GM23248 (cell line): ENCODE results near the gene B4GALT3. TPM values are rescaled to one million over a fixed set of nuclear protein-coding genes. Genes with fewer than 3 reads are reported as not detected.

Source experiments
- DNase-seq: peaks from one replicate; pipeline ENCODE4 v3.0.0-alpha.2; 2015
- H2AFZ ChIP-seq: fragments of 200-600 bp; sonication (generic); 2 replicates; pipeline ENCODE4 v1.6.1; 2016; ENCODE audit warnings: antibody characterized with exemption
- H3F3A ChIP-seq: fragments of 200-600 bp; sonication (generic); 2 replicates; pipeline ENCODE4 v1.6.1; 2016; ENCODE audit warnings: mild to moderate bottlenecking, antibody characterized with exemption, mixed run types; ENCODE audit not compliant: insufficient read depth
- H3K27ac ChIP-seq: fragments of 200-600 bp; sonication (generic); 2 replicates; pipeline ENCODE4 v1.5.1; 2016; ENCODE audit warnings: mild to moderate bottlenecking
- H3K27me3 ChIP-seq: fragments of 200-600 bp; sonication (generic); replicated peaks from 2 replicates; pipeline ENCODE4 v1.6.1; 2016; ENCODE audit warnings: mild to moderate bottlenecking; ENCODE audit not compliant: insufficient read depth
- H3K36me3 ChIP-seq: fragments of 200-600 bp; sonication (generic); 2 replicates; pipeline ENCODE4 v1.6.1; 2016; ENCODE audit warnings: low read depth, mild to moderate bottlenecking
- H3K4me1 ChIP-seq: fragments of 200-600 bp; sonication (generic); 2 replicates; pipeline ENCODE4 v1.6.1; 2016; ENCODE audit warnings: mild to moderate bottlenecking; ENCODE audit not compliant: insufficient read depth
- H3K4me2 ChIP-seq: fragments of 200-600 bp; sonication (generic); one replicate; pipeline ENCODE4 v1.6.1; 2016; ENCODE audit warnings: mild to moderate bottlenecking; ENCODE audit not compliant: unreplicated experiment
- H3K4me3 ChIP-seq: fragments of 200-600 bp; sonication (generic); 2 replicates; pipeline ENCODE4 v1.5.1; 2016; ENCODE audit warnings: mild to moderate bottlenecking
- H3K79me2 ChIP-seq: fragments of 200-600 bp; sonication (generic); 2 replicates; pipeline ENCODE4 v1.6.1; 2016; ENCODE audit warnings: mild to moderate bottlenecking; ENCODE audit not compliant: insufficient read depth
- H3K9ac ChIP-seq: fragments of 200-600 bp; sonication (generic); 2 replicates; pipeline ENCODE4 v1.6.1; 2016; ENCODE audit warnings: mild to moderate bottlenecking
- H3K9me2 ChIP-seq: fragments of 200-600 bp; sonication (generic); 2 replicates; pipeline ENCODE4 v1.6.1; 2016; ENCODE audit warnings: mixed run types, mild to moderate bottlenecking, moderate library complexity; ENCODE audit not compliant: insufficient read depth
- H3K9me3 ChIP-seq: fragments of 200-600 bp; sonication (generic); one replicate; pipeline ENCODE4 v1.6.1; 2017; ENCODE audit warnings: low read depth
- H4K20me1 ChIP-seq: fragments of 200-600 bp; sonication (generic); 2 replicates; pipeline ENCODE4 v1.6.0; 2016; ENCODE audit not compliant: insufficient read depth
- EZH2 ChIP-seq: fragments of 200-600 bp; sonication (generic); IDR thresholded peaks from 2 replicates; pipeline ENCODE4 v1.6.1; 2018; ENCODE audit warnings: antibody characterized with exemption, mild to moderate bottlenecking; ENCODE audit not compliant: insufficient read depth, poor library complexity, severe bottlenecking
- EZH2phosphoT487 ChIP-seq: fragments of 200-600 bp; sonication (generic); IDR thresholded peaks from 2 replicates; pipeline ENCODE4 v1.6.1; 2018; ENCODE audit warnings: antibody characterized with exemption, moderate library complexity, mild to moderate bottlenecking, low read depth; ENCODE audit not compliant: insufficient read depth
- WGBS, 2 experiments: methylation state at CpG; one replicate each; pipeline ENCODE4 v1.1.6; 2015 to 2017; ENCODE audit warnings: low lambda C conversion rate in 2 of 2, low coverage in 1 of 2; ENCODE audit errors: missing lambda C conversion rate in 2 of 2; 5-methylcytosine and 5-hydroxymethylcytosine counted together
- in situ Hi-C: fragments of 300-500 bp; cut with MboI; formaldehyde crosslinking; loops from 2 replicates; pipeline ENCODE4 v1.15.0; 2020
- polyA plus RNA-seq: library from polyadenylated mRNA; unstranded; fragments of >200 nt; fragmentation: Nextera tagmentation; extraction: Ambion mirVana; gene quantifications from 2 replicates; pipeline ENCODE4 v1.2.1, GENCODE V29; 2016
- total RNA-seq: library from RNA; depleted of rRNA; stranded (reverse); fragments of >200 nt; shearing (Covaris generic); gene quantifications from 2 replicates; pipeline ENCODE4 v1.2.3, GENCODE V29; 2014

B4GALT3 gene
- total and polyA plus RNA-seq, 2 experiments from 2014 or later = 31.3 to 34.5 TPM

- H3K9me3 ChIP-seq = no peaks in the 10 kb centered on the region
- peak overlapping the region; percentile 98 for H3K9ac ChIP-seq
- H3K4me2 ChIP-seq = peak overlapping the region; percentile 98
- peak overlapping the region; percentile 100 for H3K27ac ChIP-seq
- peaks cover 42% of the 10 kb centered on the region for H3K79me2 ChIP-seq
- peak; percentile 46 for DNase-seq
- H3K4me1 ChIP-seq = peaks cover 45% of the 10 kb centered on the region
- H2AFZ ChIP-seq = peak overlapping the region; percentile 76
- no peaks in the 10 kb centered on the region for H4K20me1 ChIP-seq
- H3K27me3 ChIP-seq = no peaks in the 10 kb centered on the region
- peak overlapping the region; percentile 82 for H3K4me3 ChIP-seq
- in situ Hi-C loops = no loop called here
- WGBS, 2 experiments = 2 to 7% methylated on average over 9 to 11 of the region's 11 CpGs
- 0 out of 2 replicates have a peak, but pooled peaks cover 5% of the 10 kb centered on the region for H3K36me3 ChIP-seq
- no peaks in the 10 kb centered on the region for H3K9me2 ChIP-seq
- no peak for TF ChIP-seq EZH2
- TF ChIP-seq EZH2phosphoT487 = no peak
- peaks cover 33% of the 10 kb centered on the region for H3F3A ChIP-seq
Observed at GRCh38 chr1:161197560-161198193, 20.4 kb upstream of the B4GALT3 start.

GRCh38 chr1:161196521-161197451 lies 19.5 kb upstream of the B4GALT3 start:
- 25 to 29% methylated on average over 25 to 26 of the region's 27 CpGs for WGBS, 2 experiments
- Histone ChIP-seq H3K4me3 (peak overlapping the region; percentile 82), H3K4me1 (peaks cover 44% of the 10 kb centered on the region), H3K9me2 (no peaks in the 10 kb centered on the region), H3K27me3 (no peaks in the 10 kb centered on the region), H3K79me2 (peaks cover 37% of the 10 kb centered on the region), H3K9me3 (no peaks in the 10 kb centered on the region), H3K9ac (peak overlapping the region; percentile 98), H3K36me3 (peaks cover 11% of the 10 kb centered on the region; the same call in 1 of the 2 replicates), H3F3A (peaks cover 38% of the 10 kb centered on the region), H3K4me2 (peak overlapping the region; percentile 98), H2AFZ (peak overlapping the region; percentile 76), H4K20me1 (no peaks in the 10 kb centered on the region), H3K27ac (peak overlapping the region; percentile 100)
- peak; percentile 95 for DNase-seq
- TF ChIP-seq EZH2 (no peak), EZH2phosphoT487 (no peak)
- in situ Hi-C loops = no loop called here

GRCh38 chr1:161196111-161196510 lies 18.8 kb upstream of the B4GALT3 start:
- peak overlapping the region; percentile 98 for H3K9ac ChIP-seq
- TF ChIP-seq EZH2 (no peak), EZH2phosphoT487 (no peak)
- no peaks in the 10 kb centered on the region for H3K9me2 ChIP-seq
- H3K27ac ChIP-seq = peak overlapping the region; percentile 100
- H3K4me2 ChIP-seq = peak overlapping the region; percentile 98
- H3K4me1 ChIP-seq = peaks cover 37% of the 10 kb centered on the region
- no peak overlapping the region for H2AFZ ChIP-seq
- peaks cover 11% of the 10 kb centered on the region; the same call in 1 of the 2 replicates for H3K36me3 ChIP-seq
- H3K9me3 ChIP-seq = no peaks in the 10 kb centered on the region
- no peaks in the 10 kb centered on the region for H3K27me3 ChIP-seq
- in situ Hi-C loops = no loop called here
- H3F3A ChIP-seq = peaks cover 33% of the 10 kb centered on the region
- 94 to 98% methylated on average over 7 of the region's 7 CpGs for WGBS, 2 experiments
- peaks cover 37% of the 10 kb centered on the region for H3K79me2 ChIP-seq
- H4K20me1 ChIP-seq = no peaks in the 10 kb centered on the region
- H3K4me3 ChIP-seq = peak overlapping the region; percentile 82
- no peak for DNase-seq

GRCh38 chr1:161195171-161195570 lies 17.9 kb upstream of the B4GALT3 start:
- in situ Hi-C loops = no loop called here

More at GRCh38 chr1:161195171-161195570, 17.9 kb upstream of the B4GALT3 start:
- Histone ChIP-seq H3K79me2 (peaks cover 37% of the 10 kb centered on the region), H3K9me2 (no peaks in the 10 kb centered on the region), H3K27ac (no peak overlapping the region), H3K4me3 (no peak overlapping the region; the same call in 1 of the 2 replicates), H2AFZ (no peak overlapping the region), H3K9ac (peak overlapping the region; percentile 24; the same call in 1 of the 2 replicates), H3K27me3 (no peaks in the 10 kb centered on the region), H3F3A (peaks cover 33% of the 10 kb centered on the region), H3K4me2 (no peak overlapping the region), H3K9me3 (no peaks in the 10 kb centered on the region), H4K20me1 (no peaks in the 10 kb centered on the region), H3K4me1 (peaks cover 28% of the 10 kb centered on the region), H3K36me3 (peaks cover 11% of the 10 kb centered on the region; the same call in 1 of the 2 replicates)
- WGBS, 2 experiments = 93 to 95% methylated on average over 4 of the region's 4 CpGs
- no peak for DNase-seq
- TF ChIP-seq EZH2phosphoT487 = no peak
- TF ChIP-seq EZH2 = no peak
